K562 (cell line): ENCODE results near the gene AUNIP. TPM values are rescaled to one million over a fixed set of nuclear protein-coding genes. Genes with fewer than 3 reads are reported as not detected.

Source experiments
- HNRNPLL ChIP-seq: fragments of 200-400 bp; formaldehyde crosslinking; IDR thresholded peaks from 2 replicates; pipeline ENCODE4 v1.6.1; 2017; ENCODE audit warnings: low read length, low read depth, mild to moderate bottlenecking; ENCODE audit not compliant: poor library complexity, severe bottlenecking
- PRDM10 ChIP-seq: fragments of 450-650 bp; IDR thresholded peaks from 2 replicates; pipeline ENCODE4 v1.6.1; 2018; ENCODE audit not compliant: partially characterized antibody
- SP2 ChIP-seq: IDR thresholded peaks from 2 replicates; pipeline ENCODE4 v1.6.1; 2011; ENCODE audit warnings: mild to moderate bottlenecking, low read depth, low read length, moderate library complexity; ENCODE audit not compliant: poor library complexity, severe bottlenecking; ENCODE audit errors: extremely low read depth
- ZBTB9 ChIP-seq: fragments of 450-650 bp; formaldehyde crosslinking; IDR thresholded peaks from 2 replicates; pipeline ENCODE4 v1.4.0; 2020; ENCODE audit warnings: mild to moderate bottlenecking, moderate library complexity
- ZC3H4 ChIP-seq: sonication (generic); formaldehyde crosslinking; IDR thresholded peaks from 2 replicates; pipeline ENCODE4 v1.9.0; 2021; ENCODE audit warnings: missing genetic modification reagents, borderline replicate concordance
- polyA plus RNA-seq, 8 experiments: library from polyadenylated mRNA; depleted of rRNA in 4 of 8; stranded (reverse) in 5 of 8; unstranded in 3 of 8; fragments of >200 nt; fragmentation: Nextera tagmentation in 2 of 8; fragmentation: Illumina TruSeq in 1 of 8; extraction: Ambion mirVana in 2 of 8; extraction: Trizol in 1 of 8; gene quantifications; 2 replicates each; pipeline versions ENCODE4 v1.2.1 to v1.2.3, GENCODE V29; 2011 to 2014; ENCODE audit warnings: inconsistent platforms in 1 of 8, missing spikeins in 1 of 8
- total RNA-seq, 7 experiments: library from RNA; depleted of rRNA in 6 of 7; stranded (reverse); fragments of >200 nt in 6 of 7; fragmentation: Illumina TruSeq in 2 of 7; extraction: Trizol in 2 of 7; gene quantifications; 2 replicates each; pipeline versions ENCODE4 v1.2.1 to v1.2.3, GENCODE V29; 2011 to 2021; ENCODE audit warnings: low replicate concordance in 1 of 7

AUNIP gene
- total and polyA plus RNA-seq, 9 of the 15 experiments (the other 6 are each of a cell fraction or from before 2014, with no cell fraction given): 12.1 to 53.8 (median 47.1) TPM

- TF ChIP-seq SP2 (no peak), ZC3H4 (CRISPR knock-in tag) (0 out of 2 replicates have a peak, but pooled peaks have one; percentile 37), HNRNPLL (peak; percentile 20), PRDM10 (no peak), ZBTB9 (peak; percentile 57; the same call in 1 of the 2 replicates)
These were observed 59.8 kb downstream of the AUNIP start (continued) for GRCh38 chr1:25799352-25799934.
